ENCODE results near the gene ANKHD1. TPM values are rescaled to one million over a fixed set of nuclear protein-coding genes. Genes with fewer than 3 reads are reported as not detected.

The ANKHD1 gene
- total RNA-seq, 2 experiments from 2014 or later = 99.3 to 103 TPM

- intact Hi-C loops (cut with micrococcal nuclease) = loop anchor here (10.0 kb wide), 1 partner anchor 350 kb away; no protein-coding TSS in a partner anchor
- no peak for ATAC-seq
- no peaks in the 10 kb centered on the region for H3K36me3 Mint-ChIP-seq (ENCODE audit: low read depth)
Observed at GRCh38 chr5:140364472-140364765, 37.2 kb upstream of the ANKHD1 start.

GRCh38 chr5:140365282-140365681, 36.4 kb upstream of the ANKHD1 start:
- H3K27ac Mint-ChIP-seq = no peak overlapping the region
- DNase-seq (no peak), ATAC-seq (no peak)
- H3K4me3 Mint-ChIP-seq = no peak overlapping the region
- no peaks in the 10 kb centered on the region for H3K27me3 Mint-ChIP-seq
- ChIA-PET CTCF (interaction anchor here (0.7 to 10.9 kb wide), 6 partner anchors 8 to 270 kb away, joined by 3 to 160 read pairs (median 21); no protein-coding TSS in a partner anchor), POLR2A (interaction anchor here (0.6 kb wide), 1 partner anchor 11 kb away, joined by 3 read pairs; no protein-coding TSS in a partner anchor)
- intact Hi-C loops (cut with micrococcal nuclease) = loop anchor here (10.0 kb wide), 1 partner anchor 350 kb away; no protein-coding TSS in a partner anchor
- no peak for TF ChIP-seq CTCF (IDR thresholded peaks at IDR 0.05)
- H3K9me3 Mint-ChIP-seq = no peaks in the 10 kb centered on the region
- H3K36me3 Mint-ChIP-seq (ENCODE audit: low read depth) = no peaks in the 10 kb centered on the region
- H3K4me1 Mint-ChIP-seq (ENCODE audit: low read depth) = peaks cover 5% of the 10 kb centered on the region

More at GRCh38 chr5:140364472-140364765, 37.2 kb upstream of the ANKHD1 start:
- Mint-ChIP-seq H3K4me3 (no peak overlapping the region), H3K4me1 (ENCODE audit: low read depth) (peaks cover 5% of the 10 kb centered on the region), H3K27me3 (no peaks in the 10 kb centered on the region), H3K27ac (no peak overlapping the region), H3K9me3 (no peaks in the 10 kb centered on the region)
- POLR2A ChIA-PET = no interaction called here
- CTCF ChIA-PET = interaction anchor here (1.3 to 10.9 kb wide), 9 partner anchors 8 to 361 kb away, joined by 3 to 160 read pairs (median 6); partner anchors contain the start of gene CD14
- DNase-seq = no peak
- TF ChIP-seq CTCF (IDR thresholded peaks at IDR 0.05) = no peak

- Mint-ChIP-seq H3K27ac (no peak overlapping the region), H3K36me3 (ENCODE audit: low read depth) (no peaks in the 10 kb centered on the region), H3K4me1 (ENCODE audit: low read depth) (peaks cover 5% of the 10 kb centered on the region), H3K9me3 (no peaks in the 10 kb centered on the region), H3K27me3 (no peaks in the 10 kb centered on the region), H3K4me3 (no peak overlapping the region)
- ChIA-PET POLR2A (interaction anchor here (0.6 kb wide), 1 partner anchor 12 kb away, joined by 3 read pairs; no protein-coding TSS in a partner anchor), CTCF (interaction anchor here (0.8 to 10.9 kb wide), 8 partner anchors 10 to 272 kb away, joined by 3 to 160 read pairs (median 5); partner anchors contain the start of genes ANKHD1 and HBEGF)
- ATAC-seq = no peak
- no peak for DNase-seq
- no peak for TF ChIP-seq CTCF (IDR thresholded peaks at IDR 0.05)
- intact Hi-C loops (cut with micrococcal nuclease) = loop anchor here (10.0 kb wide), 1 partner anchor 349 kb away; no protein-coding TSS in a partner anchor
Observed at GRCh38 chr5:140365941-140366340, 35.7 kb upstream of the ANKHD1 start.

- H3K4me3 Mint-ChIP-seq = no peak overlapping the region
- no peak for ATAC-seq
- H3K27ac Mint-ChIP-seq = no peak overlapping the region
- H3K27me3 Mint-ChIP-seq = no peaks in the 10 kb centered on the region
- H3K9me3 Mint-ChIP-seq = no peaks in the 10 kb centered on the region
- ChIA-PET POLR2A (interaction anchor here (0.9 kb wide), 1 partner anchor 18 kb away, joined by 3 read pairs; no protein-coding TSS in a partner anchor), CTCF (interaction anchor here (0.8 to 10.9 kb wide), 9 partner anchors 11 to 271 kb away, joined by 3 to 160 read pairs (median 5); partner anchors contain the start of genes ANKHD1 and HBEGF)
- no peaks in the 10 kb centered on the region for H3K36me3 Mint-ChIP-seq (ENCODE audit: low read depth)
- TF ChIP-seq CTCF (IDR thresholded peaks at IDR 0.05) = no peak
- no peak for DNase-seq
- intact Hi-C loops (cut with micrococcal nuclease) = loop anchor here (10.0 kb wide), 1 partner anchor 348 kb away; no protein-coding TSS in a partner anchor
- H3K4me1 Mint-ChIP-seq (ENCODE audit: low read depth) = peaks cover 5% of the 10 kb centered on the region
Observed at GRCh38 chr5:140366589-140367255, 34.9 kb upstream of the ANKHD1 start.
